ENCODE results near the gene KCNMB2. TPM values are rescaled to one million over a fixed set of nuclear protein-coding genes. Genes with fewer than 3 reads are reported as not detected.
"Not testable (repeated sequence)": the region's sequence is repeated elsewhere in the genome, so short reads cannot be mapped to it uniquely, and the experiment has no call there.

The KCNMB2 gene
- total RNA-seq, 1 donor from 2014 or later, result 1.8 TPM

DNA sequence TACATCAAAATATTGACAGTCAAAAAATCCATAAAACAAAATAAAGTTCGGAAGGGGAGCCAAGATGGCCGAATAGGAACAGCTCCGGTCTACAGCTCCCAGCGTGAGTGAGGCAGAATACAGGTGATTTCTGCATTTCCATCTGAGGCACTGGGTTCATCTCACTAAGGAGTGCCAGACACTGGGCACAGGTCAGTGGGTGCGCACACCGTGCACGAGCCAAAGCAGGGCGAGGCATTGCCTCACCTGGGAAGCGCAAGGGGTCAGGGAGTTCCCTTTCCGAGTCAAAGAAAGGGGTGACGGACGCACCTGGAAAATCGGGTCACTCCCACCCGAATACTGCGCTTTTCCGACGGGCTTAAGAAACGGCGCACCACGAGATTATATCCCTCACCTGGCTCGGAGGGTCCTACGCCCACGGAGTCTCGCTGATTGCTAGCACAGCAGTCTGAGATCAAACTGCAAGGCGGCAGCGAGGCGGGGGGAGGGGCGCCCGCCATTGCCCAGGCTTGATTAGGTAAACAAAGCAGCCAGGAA is 323.7 kb downstream of the KCNMB2 start:
- not testable (repeated sequence) for DNase-seq (ENCODE audit: missing footprints)

DNA sequence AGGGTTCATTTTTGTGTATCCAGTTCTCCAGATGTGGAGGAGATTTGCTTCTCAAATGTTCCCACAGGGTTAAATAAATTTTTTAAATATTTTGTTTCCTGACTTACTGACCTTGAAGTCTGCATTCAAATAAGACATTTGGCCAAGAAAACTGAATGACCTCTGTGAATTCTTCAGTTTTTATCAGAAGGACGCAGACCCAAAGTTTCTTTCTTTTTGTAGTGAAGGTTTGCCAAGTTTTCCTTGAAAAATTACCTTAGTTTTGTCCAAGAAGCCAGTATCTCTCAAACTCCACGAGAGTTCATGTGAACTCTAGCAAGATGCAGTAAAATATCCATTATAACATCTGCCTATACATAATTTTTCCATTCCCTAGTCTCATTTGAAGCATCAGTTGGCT is 332.4 kb downstream of the KCNMB2 start:
- intact Hi-C loops (cut with DNase I), result no loop called here
- ATAC-seq (no peak), DNase-seq (ENCODE audit: missing footprints) (no peak)

More for the DNA sequence above, 323.7 kb downstream of the KCNMB2 start:
- ATAC-seq; intact Hi-C loops (cut with DNase I): not testable (repeated sequence)

DNA sequence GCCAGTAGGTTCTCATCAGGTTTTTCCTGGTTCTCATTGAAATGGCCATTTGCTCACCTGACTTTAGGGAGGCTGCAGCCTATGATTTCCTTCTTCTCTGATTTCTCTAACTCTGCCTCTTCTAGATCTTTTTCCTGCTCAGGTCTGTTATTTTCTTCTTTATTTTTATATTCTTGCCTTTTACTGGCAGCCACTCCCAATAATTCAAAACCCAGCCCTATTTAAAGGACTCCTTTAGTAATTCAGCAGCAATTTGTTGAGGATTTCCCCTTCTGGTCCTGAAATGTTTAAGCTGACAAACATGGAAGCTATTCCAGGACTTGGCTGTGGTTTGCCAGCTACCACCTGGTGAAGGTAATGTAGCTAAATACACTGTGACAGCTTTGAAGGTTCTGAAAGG is 333.8 kb downstream of the KCNMB2 start:
- no peak for DNase-seq (ENCODE audit: missing footprints)
- intact Hi-C loops (cut with DNase I), result loop anchor here (10.0 kb wide), 1 partner anchor 75 kb away; no protein-coding TSS in a partner anchor
- ATAC-seq, result no peak

DNA sequence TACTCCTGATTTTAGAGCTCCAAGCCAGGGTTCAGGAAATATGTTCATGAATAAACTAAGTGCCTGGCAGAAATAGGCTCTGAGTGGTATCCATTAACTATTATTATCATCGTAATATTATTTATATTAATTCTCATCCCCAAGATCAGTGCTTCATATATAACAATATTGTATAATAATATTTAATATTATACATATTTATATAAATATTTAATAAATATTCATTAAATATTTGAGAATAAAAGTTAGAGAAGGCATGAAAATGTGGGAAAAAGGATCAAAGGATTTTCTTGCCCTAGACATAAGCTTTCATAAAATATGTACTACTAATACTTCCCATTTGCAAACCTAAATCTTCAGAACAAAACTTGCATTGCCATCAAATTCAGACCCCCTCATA is 338.9 kb downstream of the KCNMB2 start:
- ATAC-seq (no peak), DNase-seq (ENCODE audit: missing footprints) (no peak)
- intact Hi-C loops (cut with DNase I), result loop anchor here (10.0 kb wide), 1 partner anchor 70 kb away; no protein-coding TSS in a partner anchor

DNA sequence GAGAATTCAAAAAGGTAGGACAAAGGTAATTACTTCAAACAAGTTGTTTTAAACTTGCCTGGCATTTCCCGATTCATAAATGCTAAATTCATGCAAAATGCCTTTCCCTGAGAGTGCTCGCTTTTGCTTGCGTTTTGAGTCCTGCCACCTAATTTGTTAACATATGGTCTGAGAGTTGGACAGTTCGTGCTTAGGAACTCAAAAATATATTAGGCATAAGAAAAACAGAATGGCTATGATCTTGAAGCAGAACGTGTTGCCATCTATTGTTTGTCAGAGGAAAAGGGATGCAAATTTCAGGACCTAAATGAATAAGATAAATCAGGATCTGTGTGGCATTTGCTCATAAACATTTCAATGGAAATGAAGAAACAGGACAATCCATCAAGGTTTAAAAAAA is 339.6 kb downstream of the KCNMB2 start:
- intact Hi-C loops (cut with DNase I), result loop anchor here (10.0 kb wide), 1 partner anchor 69 kb away; no protein-coding TSS in a partner anchor
- no peak for DNase-seq (ENCODE audit: missing footprints)
- no peak for ATAC-seq

DNA sequence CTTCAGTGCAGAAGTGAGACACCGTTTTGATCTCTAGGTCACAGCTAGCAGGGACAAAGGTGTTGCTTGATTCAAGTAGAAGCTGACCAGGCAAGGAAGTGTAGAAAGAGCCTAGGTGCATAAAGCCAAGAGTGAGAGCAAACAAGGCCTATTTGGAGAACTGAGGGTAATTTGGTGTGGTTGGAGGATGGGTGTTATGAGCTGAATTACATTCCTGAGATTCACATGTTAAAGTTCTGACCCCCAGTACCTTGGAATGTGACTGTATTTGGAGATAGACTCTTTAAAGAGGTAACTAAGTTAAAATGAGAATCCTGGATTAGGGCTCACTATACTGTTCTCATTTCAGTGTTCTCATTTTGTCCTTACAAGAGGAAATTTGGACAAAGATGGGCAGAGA is 344.0 kb downstream of the KCNMB2 start:
- DNase-seq (ENCODE audit: missing footprints), result no peak
- intact Hi-C loops (cut with DNase I), result no loop called here
- ATAC-seq, result no peak

Data from Right ventricle myocardium inferior (tissue), 1 donor.